K562 (cell line): ENCODE results near the gene TTBK2. TPM values are rescaled to one million over a fixed set of nuclear protein-coding genes. Genes with fewer than 3 reads are reported as not detected.
A peak's percentile ranks its signal among the peaks of the same experiment; 100 is the strongest.

Source experiments
- CREB1 ChIP-seq, 2 experiments: sonication (generic) in 1 of 2; formaldehyde crosslinking in 1 of 2; IDR thresholded peaks; 2 replicates each; pipeline versions ENCODE4 v1.6.1 to v1.8.0; 2012 to 2022; ENCODE audit warnings: inconsistent platforms in 1 of 2, mild to moderate bottlenecking in 1 of 2, missing genetic modification reagents in 1 of 2, moderate library complexity in 1 of 2
- CXXC5 ChIP-seq: fragments of 250-450 bp; sonication (Bioruptor Pico); IDR thresholded peaks from 2 replicates; pipeline ENCODE4 v1.8.0; 2022; ENCODE audit warnings: inconsistent platforms, mild to moderate bottlenecking, moderate library complexity
- DMBX1 ChIP-seq: fragments of 250-450 bp; sonication (Bioruptor Pico); IDR thresholded peaks from 2 replicates; pipeline ENCODE4 v1.8.0; 2022; ENCODE audit warnings: inconsistent platforms, mild to moderate bottlenecking, moderate library complexity, borderline replicate concordance
- HMGN3 ChIP-seq: IDR thresholded peaks from 2 replicates; pipeline ENCODE4 v1.6.1; 2011; ENCODE audit warnings: borderline replicate concordance, low read depth, mild to moderate bottlenecking, mixed read lengths, low read length; ENCODE audit not compliant: insufficient read length; ENCODE audit errors: extremely low read depth
- MTA1 ChIP-seq: fragments of 450-650 bp; IDR thresholded peaks from 2 replicates; pipeline ENCODE4 v1.6.1; 2017; ENCODE audit warnings: borderline replicate concordance
- NRF1 ChIP-seq, 2 experiments: fragments of 450-650 bp; IDR thresholded peaks in 1 of 2; conservative IDR thresholded peaks in 1 of 2; 2 replicates each; pipeline ENCODE4 v1.6.1; 2014; ENCODE audit warnings: mild to moderate bottlenecking in 2 of 2
- PCBP2 ChIP-seq: fragments of 200-400 bp; formaldehyde crosslinking; IDR thresholded peaks from 2 replicates; pipeline ENCODE4 v1.6.1; 2018; ENCODE audit warnings: low read length, low read depth, mild to moderate bottlenecking, moderate library complexity; ENCODE audit not compliant: poor library complexity, severe bottlenecking
- polyA plus RNA-seq, 8 experiments: library from polyadenylated mRNA; depleted of rRNA in 4 of 8; stranded (reverse) in 5 of 8; unstranded in 3 of 8; fragments of >200 nt; fragmentation: Nextera tagmentation in 2 of 8; fragmentation: Illumina TruSeq in 1 of 8; extraction: Ambion mirVana in 2 of 8; extraction: Trizol in 1 of 8; gene quantifications; 2 replicates each; pipeline versions ENCODE4 v1.2.1 to v1.2.3, GENCODE V29; 2011 to 2014; ENCODE audit warnings: inconsistent platforms in 1 of 8, missing spikeins in 1 of 8
- total RNA-seq, 7 experiments: library from RNA; depleted of rRNA in 6 of 7; stranded (reverse); fragments of >200 nt in 6 of 7; fragmentation: Illumina TruSeq in 2 of 7; extraction: Trizol in 2 of 7; gene quantifications; 2 replicates each; pipeline versions ENCODE4 v1.2.1 to v1.2.3, GENCODE V29; 2011 to 2021; ENCODE audit warnings: low replicate concordance in 1 of 7
- TF ChIP-seq, protein P1 (sequence below): fragments of 200-800 bp; sonication (Bioruptor generic); IDR thresholded peaks from 2 replicates; pipeline ENCODE4 v1.6.1; 2017; ENCODE audit warnings: missing genetic modification characterization, missing compliant biosample characterization
- TF ChIP-seq, protein P2 (sequence below): sonication (generic); formaldehyde crosslinking; IDR thresholded peaks from 2 replicates; pipeline ENCODE4 v1.8.1; 2023; ENCODE audit warnings: mild to moderate bottlenecking, missing genetic modification reagents

TTBK2 gene
- total and polyA plus RNA-seq, 9 of the 15 experiments (the other 6 are each of a cell fraction or from before 2014, with no cell fraction given) = 0.89 to 8.0 (median 4.8) TPM

DNA sequence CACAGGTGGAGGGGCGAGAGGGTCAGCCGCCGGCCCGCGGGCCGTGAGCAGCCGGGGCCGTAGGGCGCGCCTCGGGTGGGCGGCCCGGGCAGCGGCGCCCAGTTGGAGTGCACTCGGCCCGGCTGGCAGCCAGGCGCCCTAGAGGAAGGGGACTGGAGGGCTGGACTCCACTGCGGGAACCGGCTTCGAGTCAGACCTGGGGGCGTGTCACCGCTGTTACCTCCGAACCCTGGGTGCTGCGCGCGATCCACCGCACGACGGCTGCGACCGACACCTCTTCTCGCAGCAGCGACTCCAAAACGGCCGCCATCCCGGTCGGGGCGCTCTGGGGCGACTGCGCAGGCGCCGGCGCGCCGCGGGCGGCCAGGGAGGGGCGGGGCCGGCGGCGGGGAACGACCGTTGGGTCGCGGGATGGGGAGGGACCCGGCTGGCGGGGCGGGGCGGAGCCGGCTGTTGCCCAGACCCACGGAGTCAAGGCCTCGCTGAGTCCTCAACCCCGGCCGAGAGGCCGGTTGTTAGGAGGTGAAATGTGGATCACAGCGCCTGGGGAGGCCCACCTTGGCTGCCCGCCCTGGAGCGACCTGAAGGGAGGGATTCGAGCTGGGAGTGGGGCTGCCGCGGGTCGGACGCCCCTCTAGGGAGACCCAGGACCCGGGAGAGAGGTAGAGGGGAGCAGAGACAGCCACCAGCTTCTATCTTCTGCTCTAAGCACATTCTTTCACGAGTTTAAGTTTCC lies 183.6 kb downstream of the TTBK2 start, which contains the start of gene CDAN1 (continued):
- TF ChIP-seq, protein P1, sequence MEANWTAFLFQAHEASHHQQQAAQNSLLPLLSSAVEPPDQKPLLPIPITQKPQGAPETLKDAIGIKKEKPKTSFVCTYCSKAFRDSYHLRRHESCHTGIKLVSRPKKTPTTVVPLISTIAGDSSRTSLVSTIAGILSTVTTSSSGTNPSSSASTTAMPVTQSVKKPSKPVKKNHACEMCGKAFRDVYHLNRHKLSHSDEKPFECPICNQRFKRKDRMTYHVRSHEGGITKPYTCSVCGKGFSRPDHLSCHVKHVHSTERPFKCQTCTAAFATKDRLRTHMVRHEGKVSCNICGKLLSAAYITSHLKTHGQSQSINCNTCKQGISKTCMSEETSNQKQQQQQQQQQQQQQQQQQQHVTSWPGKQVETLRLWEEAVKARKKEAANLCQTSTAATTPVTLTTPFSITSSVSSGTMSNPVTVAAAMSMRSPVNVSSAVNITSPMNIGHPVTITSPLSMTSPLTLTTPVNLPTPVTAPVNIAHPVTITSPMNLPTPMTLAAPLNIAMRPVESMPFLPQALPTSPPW (CRISPR knock-in tag) = peak; percentile 84
- TF ChIP-seq HMGN3 (peak; percentile 50), PCBP2 (no peak), MTA1 (no peak), NRF1 (conservative IDR thresholded peaks at IDR 0.05 in 1 of 2, IDR thresholded peaks at IDR 0.05 in 1 of 2) (peak; percentile 92 to 93), DMBX1 (CRISPR knock-in tag) (0 out of 2 replicates have a peak, but pooled peaks have one; percentile 23), CXXC5 (CRISPR knock-in tag) (peak; percentile 72), CREB1 (IDR thresholded peaks at IDR 0.05) (0 out of 2 replicates have a peak, but pooled peaks have one; percentile 8), CREB1 (CRISPR knock-in tag; IDR thresholded peaks at IDR 0.05) (no peak)
- TF ChIP-seq, protein P2, sequence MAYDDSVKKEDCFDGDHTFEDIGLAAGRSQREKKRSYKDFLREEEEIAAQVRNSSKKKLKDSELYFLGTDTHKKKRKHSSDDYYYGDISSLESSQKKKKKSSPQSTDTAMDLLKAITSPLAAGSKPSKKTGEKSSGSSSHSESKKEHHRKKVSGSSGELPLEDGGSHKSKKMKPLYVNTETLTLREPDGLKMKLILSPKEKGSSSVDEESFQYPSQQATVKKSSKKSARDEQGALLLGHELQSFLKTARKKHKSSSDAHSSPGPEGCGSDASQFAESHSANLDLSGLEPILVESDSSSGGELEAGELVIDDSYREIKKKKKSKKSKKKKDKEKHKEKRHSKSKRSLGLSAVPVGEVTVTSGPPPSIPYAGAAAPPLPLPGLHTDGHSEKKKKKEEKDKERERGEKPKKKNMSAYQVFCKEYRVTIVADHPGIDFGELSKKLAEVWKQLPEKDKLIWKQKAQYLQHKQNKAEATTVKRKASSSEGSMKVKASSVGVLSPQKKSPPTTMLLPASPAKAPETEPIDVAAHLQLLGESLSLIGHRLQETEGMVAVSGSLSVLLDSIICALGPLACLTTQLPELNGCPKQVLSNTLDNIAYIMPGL (CRISPR knock-in tag) = 0 out of 2 replicates have a peak, but pooled peaks have one; percentile 10
- TF ChIP-seq, all 486 proteins: peak for 69
